ENCODE data around the gene THSD4.
"Not testable (repeated sequence)": the region's sequence is repeated elsewhere in the genome, so short reads cannot be mapped to it uniquely, and the experiment has no call there.

Gene THSD4

GRCh38 chr15:71151081-71151480 lies 35.8 kb downstream of the THSD4 start:
- no peak for DNase-seq

- no peak for DNase-seq
These were observed 37.3 kb downstream of the THSD4 start for GRCh38 chr15:71152542-71152941.

- DNase-seq = no peak
These were observed 38.7 kb downstream of the THSD4 start for GRCh38 chr15:71153823-71154524.

- DNase-seq = no peak
These were observed 39.4 kb downstream of the THSD4 start for GRCh38 chr15:71154607-71155200.

GRCh38 chr15:71155534-71155933 lies 40.3 kb downstream of the THSD4 start:
- DNase-seq = no peak

- DNase-seq = no peak
These were observed 45.7 kb downstream of the THSD4 start for GRCh38 chr15:71160976-71161375.

- no peak for DNase-seq
These were observed 47.0 kb downstream of the THSD4 start for GRCh38 chr15:71162309-71162708.

- not testable (repeated sequence) for DNase-seq
These were observed 49.3 kb downstream of the THSD4 start for GRCh38 chr15:71164606-71165005.

GRCh38 chr15:71167445-71168165 lies 52.3 kb downstream of the THSD4 start:
- no peak for DNase-seq

- DNase-seq = no peak
These were observed 53.0 kb downstream of the THSD4 start for GRCh38 chr15:71168166-71168834.

GRCh38 chr15:71170163-71170562 lies 54.9 kb downstream of the THSD4 start:
- no peak for DNase-seq

GRCh38 chr15:71171195-71171594 lies 55.9 kb downstream of the THSD4 start:
- no peak for DNase-seq

GRCh38 chr15:71174360-71174759 lies 59.1 kb downstream of the THSD4 start:
- DNase-seq = not testable (repeated sequence)

GRCh38 chr15:71180986-71181853 lies 65.9 kb downstream of the THSD4 start:
- no peak for DNase-seq

- no peak for DNase-seq
These were observed 67.3 kb downstream of the THSD4 start for GRCh38 chr15:71182522-71182921.

GRCh38 chr15:71183063-71183462 lies 67.8 kb downstream of the THSD4 start:
- no peak for DNase-seq

GRCh38 chr15:71185706-71186105 lies 70.4 kb downstream of the THSD4 start:
- no peak for DNase-seq

GRCh38 chr15:71186267-71186666 lies 71.0 kb downstream of the THSD4 start:
- no peak for DNase-seq

- DNase-seq = no peak
These were observed 71.8 kb downstream of the THSD4 start for GRCh38 chr15:71187078-71187477.

GRCh38 chr15:71187526-71187925 lies 72.3 kb downstream of the THSD4 start:
- DNase-seq = no peak

GRCh38 chr15:71189718-71190117 lies 74.4 kb downstream of the THSD4 start:
- DNase-seq = no peak

GRCh38 chr15:71191296-71191695 lies 76.0 kb downstream of the THSD4 start:
- no peak for DNase-seq

- no peak for DNase-seq
These were observed 77.5 kb downstream of the THSD4 start for GRCh38 chr15:71192816-71193215.
